NCI-H69 (cell line): Measurements from ENCODE around the gene EHBP1.
"Not testable (repeated sequence)": the region's sequence is repeated elsewhere in the genome, so short reads cannot be mapped to it uniquely, and the experiment has no call there.

ENCODE experiments used
- DNase-seq: peaks from one replicate; lab custom pipeline; 2025; lab: John Stamatoyannopoulos, UW

Gene EHBP1

GRCh38 chr2:62736899-62737559 is 31.5 kb downstream of the EHBP1 start:
- no peak for DNase-seq

GRCh38 chr2:62738981-62739936 is 33.7 kb downstream of the EHBP1 start:
- DNase-seq = no peak

GRCh38 chr2:62740221-62740620 is 34.7 kb downstream of the EHBP1 start:
- no peak for DNase-seq

GRCh38 chr2:62741127-62741526 is 35.6 kb downstream of the EHBP1 start:
- DNase-seq = no peak

GRCh38 chr2:62741954-62742722 is 36.6 kb downstream of the EHBP1 start:
- DNase-seq = no peak

GRCh38 chr2:62743506-62743905 is 38.0 kb downstream of the EHBP1 start:
- DNase-seq = no peak

GRCh38 chr2:62744603-62745002 is 39.1 kb downstream of the EHBP1 start:
- no peak for DNase-seq

- no peak for DNase-seq
Observed at GRCh38 chr2:62745891-62746481, 40.5 kb downstream of the EHBP1 start.

- no peak for DNase-seq
Observed at GRCh38 chr2:62747169-62747568, 41.7 kb downstream of the EHBP1 start.

- no peak for DNase-seq
Observed at GRCh38 chr2:62747876-62748275, 42.4 kb downstream of the EHBP1 start.

GRCh38 chr2:62749111-62749510 is 43.6 kb downstream of the EHBP1 start:
- DNase-seq = not testable (repeated sequence)

GRCh38 chr2:62757029-62757428 is 51.5 kb downstream of the EHBP1 start:
- DNase-seq = no peak

GRCh38 chr2:62760026-62760425 is 54.5 kb downstream of the EHBP1 start:
- DNase-seq = peak; percentile 13

- DNase-seq = no peak
Observed at GRCh38 chr2:62760555-62760954, 55.0 kb downstream of the EHBP1 start.

- DNase-seq = no peak
Observed at GRCh38 chr2:62765619-62766376, 60.3 kb downstream of the EHBP1 start.

GRCh38 chr2:62768615-62769014 is 63.1 kb downstream of the EHBP1 start:
- no peak for DNase-seq

GRCh38 chr2:62770629-62771028 is 65.1 kb downstream of the EHBP1 start:
- DNase-seq = no peak

GRCh38 chr2:62774555-62775366 is 69.2 kb downstream of the EHBP1 start:
- peak; percentile 32 for DNase-seq

GRCh38 chr2:62775367-62775668 is 69.8 kb downstream of the EHBP1 start:
- no peak for DNase-seq

GRCh38 chr2:62783679-62784078 is 78.2 kb downstream of the EHBP1 start:
- no peak for DNase-seq

GRCh38 chr2:62784341-62784740 is 78.8 kb downstream of the EHBP1 start:
- no peak for DNase-seq
